GM21825 (cell line): ENCODE measurements around the gene UBE2J2.

ENCODE experiments used
- ATAC-seq: cut with Tn5 transposase; IDR thresholded peaks from one replicate; pipeline ENCODE4 v1.9.1; 2021; ENCODE audit warnings: mild to moderate bottlenecking, moderate library complexity; ENCODE audit not compliant: unreplicated experiment

Gene UBE2J2

DNA sequence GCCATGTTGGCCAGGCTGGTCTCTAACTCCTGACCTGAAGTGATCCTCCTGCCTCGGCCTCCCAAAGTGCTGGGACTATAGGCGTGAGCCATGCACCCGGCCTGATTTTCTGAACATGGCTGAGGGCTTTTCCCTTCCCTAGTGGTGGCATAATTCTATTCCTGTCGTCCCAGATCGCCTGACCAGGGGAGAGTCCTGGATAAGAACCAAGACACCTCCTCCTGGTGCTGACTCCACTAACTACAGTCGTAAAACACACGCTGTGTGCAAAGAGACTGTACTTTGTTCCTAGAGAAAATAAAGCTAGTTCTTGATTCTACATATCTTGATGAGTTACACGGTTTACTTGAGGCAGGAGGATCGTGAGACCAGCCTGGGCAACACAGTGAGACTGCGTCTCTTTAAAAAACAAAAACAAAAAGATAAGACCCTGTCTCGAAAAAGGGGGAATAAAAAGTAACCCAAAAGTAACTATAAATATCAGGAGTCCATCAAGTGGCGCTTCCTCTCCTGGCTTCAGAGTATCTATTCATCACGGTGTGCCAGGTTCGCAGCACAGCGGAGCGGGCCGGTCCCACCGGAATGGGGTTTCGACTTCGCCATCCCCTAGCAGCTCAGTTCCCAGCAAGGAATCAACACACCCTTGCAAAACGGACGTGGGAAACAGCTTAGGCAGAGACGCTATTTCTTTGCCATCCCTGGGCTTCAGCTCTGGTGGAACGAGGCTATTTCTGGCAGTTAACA lies 42.8 kb downstream of the UBE2J2 start:
- no peak for ATAC-seq

GRCh38 chr1:1229770-1230169 lies 43.9 kb downstream of the UBE2J2 start:
- ATAC-seq: no peak

DNA sequence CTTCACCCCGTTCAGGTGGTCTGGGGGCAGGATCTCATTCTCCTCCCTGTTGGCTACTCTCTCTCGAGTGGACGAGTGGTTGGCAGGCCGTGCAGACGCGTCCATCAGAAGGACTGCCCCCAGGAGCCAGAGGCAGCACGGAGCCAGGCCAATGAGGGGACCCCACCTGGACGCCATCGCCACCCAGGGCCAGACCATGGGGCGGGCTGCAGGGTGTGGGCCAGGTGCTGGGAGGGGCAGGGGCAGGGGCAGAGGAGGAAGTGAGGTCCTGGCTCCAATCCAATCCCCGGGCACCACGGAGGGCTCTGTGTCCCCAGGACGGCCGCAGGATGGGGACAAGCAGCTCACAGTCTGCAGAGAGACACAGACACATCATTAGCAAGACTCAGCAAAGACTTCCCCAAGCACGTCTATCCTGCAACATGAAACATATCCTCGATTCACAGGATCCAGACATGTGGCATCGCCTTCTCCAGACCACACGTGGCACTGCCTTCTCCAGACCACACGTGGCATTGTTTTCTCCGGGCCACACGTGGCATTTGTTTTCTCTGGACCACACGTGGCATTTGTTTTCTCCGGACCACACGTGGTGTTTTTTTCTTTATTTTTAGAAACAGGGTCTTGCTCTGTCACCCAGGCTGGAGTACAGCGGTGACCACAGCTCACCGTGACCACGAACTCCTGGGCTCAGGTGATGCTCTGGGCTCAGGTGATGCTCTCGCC lies 44.9 kb downstream of the UBE2J2 start:
- ATAC-seq: no peak

- no peak for ATAC-seq
These were observed 45.5 kb downstream of the UBE2J2 start for GRCh38 chr1:1228187-1228586.

GRCh38 chr1:1227386-1227785 lies 46.3 kb downstream of the UBE2J2 start:
- ATAC-seq: no peak

GRCh38 chr1:1226566-1227362 lies 46.9 kb downstream of the UBE2J2 start:
- ATAC-seq: no peak

GRCh38 chr1:1225913-1226312 lies 47.7 kb downstream of the UBE2J2 start:
- ATAC-seq: no peak

- ATAC-seq: no peak
These were observed 48.3 kb downstream of the UBE2J2 start for GRCh38 chr1:1225238-1225845.

DNA sequence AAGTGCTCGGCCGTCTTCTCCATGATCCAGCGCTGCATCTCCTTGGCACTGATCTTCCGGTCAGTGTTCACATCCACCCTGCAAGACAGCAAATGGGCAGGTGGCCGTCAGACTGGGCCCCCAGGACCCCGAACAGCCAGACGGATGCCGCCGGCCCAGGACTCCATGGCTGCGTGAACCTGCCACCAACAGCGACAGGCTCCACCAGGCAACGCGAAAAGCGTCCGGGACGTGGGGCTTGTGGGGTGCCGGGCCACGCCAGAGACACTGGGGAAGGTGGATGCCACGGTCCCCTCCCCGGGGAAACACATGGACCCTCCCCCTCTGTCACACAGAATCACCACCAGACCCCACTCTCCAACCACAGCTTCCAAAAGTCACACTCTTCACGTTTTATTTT lies 49.8 kb downstream of the UBE2J2 start:
- ATAC-seq: no peak

- ATAC-seq: no peak
These were observed 50.3 kb downstream of the UBE2J2 start for GRCh38 chr1:1223321-1223720.

DNA sequence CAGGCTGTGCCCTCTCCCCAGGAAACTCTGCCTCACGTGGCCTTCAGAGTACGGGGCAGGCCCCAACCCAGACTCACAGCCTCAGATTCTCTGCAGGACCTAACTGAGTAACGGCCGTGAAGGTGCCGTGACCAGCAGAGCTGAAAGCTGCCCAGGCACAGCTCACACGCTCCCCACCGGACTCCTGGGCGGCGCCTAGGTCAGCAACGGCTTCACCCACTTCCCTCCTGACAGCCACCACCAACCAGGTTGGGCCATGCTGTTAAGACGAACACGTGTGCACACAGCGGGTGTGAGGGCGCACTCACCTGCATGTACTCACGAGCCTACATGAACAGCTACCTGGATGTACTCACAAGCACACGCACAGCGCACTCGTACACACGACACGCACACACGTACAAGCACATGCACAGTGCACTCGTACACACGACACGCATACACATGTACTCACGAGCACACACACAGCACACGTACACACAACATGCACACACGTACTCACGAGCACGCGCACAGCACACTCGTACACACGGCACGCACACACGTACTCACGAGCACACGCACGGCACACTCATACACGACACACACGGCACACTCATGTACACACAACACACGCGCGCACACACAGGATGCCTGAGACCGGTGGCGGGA lies 51.0 kb downstream of the UBE2J2 start:
- no peak for ATAC-seq

DNA sequence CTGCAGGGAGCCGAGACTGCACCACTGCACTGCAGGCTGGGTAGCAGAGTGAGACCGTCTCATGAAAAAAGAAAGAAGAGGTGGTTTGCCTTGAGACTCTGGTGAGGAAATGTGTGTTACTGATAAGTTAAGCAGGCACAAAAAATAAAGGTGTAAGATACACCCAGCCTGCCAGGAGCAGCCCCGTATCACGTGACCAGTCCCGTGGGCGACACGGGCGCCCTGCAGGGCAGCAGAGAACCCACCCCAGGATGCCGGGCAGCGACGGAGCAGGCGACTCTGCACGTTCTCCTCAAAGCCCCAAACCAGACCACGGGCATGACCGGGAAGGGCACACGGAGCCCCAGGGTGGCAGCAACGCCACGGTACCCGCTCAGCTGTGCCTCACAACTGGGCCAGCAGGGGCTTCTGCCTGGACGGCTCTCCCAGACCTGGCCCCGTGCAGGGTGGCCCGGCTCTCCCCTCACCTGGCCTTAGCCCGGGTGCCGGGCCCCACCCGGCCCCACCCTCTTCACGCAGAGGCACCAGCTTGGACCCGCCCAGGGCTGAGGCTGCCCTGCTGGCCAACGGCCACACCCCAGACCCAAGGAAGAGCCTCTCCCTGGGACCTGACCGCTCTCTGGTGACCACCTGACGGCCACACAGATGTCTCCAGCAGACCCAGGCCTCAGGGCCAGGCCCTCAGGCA lies 51.6 kb downstream of the UBE2J2 start:
- no peak for ATAC-seq

GRCh38 chr1:1220197-1220596 lies 53.5 kb downstream of the UBE2J2 start:
- no peak for ATAC-seq

GRCh38 chr1:1219341-1219740 lies 54.3 kb downstream of the UBE2J2 start:
- no peak for ATAC-seq

- ATAC-seq: no peak
These were observed 55.0 kb downstream of the UBE2J2 start for GRCh38 chr1:1218524-1219200.

GRCh38 chr1:1217621-1218523 lies 55.8 kb downstream of the UBE2J2 start:
- no peak for ATAC-seq

- ATAC-seq: no peak
These were observed 56.7 kb downstream of the UBE2J2 start for GRCh38 chr1:1216770-1217620.
